Parathyroid adenoma (tissue), 2 donors: ENCODE data around the gene DCDC1.

Source experiments
- H2AFZ ChIP-seq: fragments of 300-600 bp; sonication (generic); one replicate; pipeline ENCODE4 v1.7.0; 2017; ENCODE audit warnings: antibody characterized with exemption, mild to moderate bottlenecking
- H3K27ac ChIP-seq: fragments of 300-600 bp; sonication (generic); one replicate; pipeline ENCODE4 v1.7.0; 2017
- H3K27me3 ChIP-seq: fragments of 300-600 bp; sonication (generic); one replicate; pipeline ENCODE4 v1.7.0; 2017; ENCODE audit warnings: low read length; ENCODE audit not compliant: control insufficient read depth, insufficient read depth
- H3K36me3 ChIP-seq: fragments of 300-600 bp; sonication (generic); one replicate; pipeline ENCODE4 v1.7.0; 2017; ENCODE audit warnings: low read length; ENCODE audit not compliant: control insufficient read depth, insufficient read depth
- H3K4me1 ChIP-seq: fragments of 300-600 bp; sonication (generic); one replicate; pipeline ENCODE4 v1.7.0; 2017; ENCODE audit warnings: control low read depth
- H3K4me2 ChIP-seq: fragments of 300-600 bp; sonication (generic); one replicate; pipeline ENCODE4 v1.7.0; 2017; ENCODE audit warnings: low read length
- H3K4me3 ChIP-seq: fragments of 300-600 bp; sonication (generic); one replicate; pipeline ENCODE4 v1.7.0; 2017; ENCODE audit warnings: low read depth, low read length
- H3K79me2 ChIP-seq: fragments of 300-600 bp; sonication (generic); one replicate; pipeline ENCODE4 v1.7.0; 2017; ENCODE audit warnings: control low read depth
- H3K9ac ChIP-seq: fragments of 300-600 bp; sonication (generic); one replicate; pipeline ENCODE4 v1.7.0; 2017; ENCODE audit warnings: mild to moderate bottlenecking
- H3K9me3 ChIP-seq: fragments of 300-600 bp; sonication (generic); one replicate; pipeline ENCODE4 v1.7.0; 2017; ENCODE audit warnings: low read length; ENCODE audit not compliant: control insufficient read depth
- CTCF ChIP-seq: fragments of 300-600 bp; sonication (generic); IDR thresholded peaks from one replicate; pipeline ENCODE4 v1.7.0; 2017; ENCODE audit warnings: antibody characterized with exemption, mild to moderate bottlenecking
- donor health status: primary hyperparathyroidism.

Gene DCDC1

GRCh38 chr11:30879322-30880005 is 490.1 kb downstream of the DCDC1 start:
- Histone ChIP-seq H3K9me3 (no peaks in the 10 kb centered on the region), H3K4me2 (no peak overlapping the region), H3K9ac (no peak overlapping the region), H3K4me3 (no peak overlapping the region), H3K4me1 (no peaks in the 10 kb centered on the region), H3K27ac (no peak overlapping the region), H2AFZ (no peak overlapping the region), H3K27me3 (no peaks in the 10 kb centered on the region), H3K79me2 (no peaks in the 10 kb centered on the region), H3K36me3 (no peaks in the 10 kb centered on the region)
- TF ChIP-seq CTCF: no peak

- Histone ChIP-seq H3K36me3 (no peaks in the 10 kb centered on the region), H3K27ac (no peak overlapping the region), H3K9ac (no peak overlapping the region), H3K79me2 (no peaks in the 10 kb centered on the region), H3K9me3 (no peaks in the 10 kb centered on the region), H2AFZ (no peak overlapping the region), H3K4me1 (no peaks in the 10 kb centered on the region), H3K4me2 (no peak overlapping the region), H3K27me3 (no peaks in the 10 kb centered on the region), H3K4me3 (no peak overlapping the region)
- TF ChIP-seq CTCF: no peak
Measured at GRCh38 chr11:30878400-30878799, 491.1 kb downstream of the DCDC1 start.

GRCh38 chr11:30876663-30877396 is 492.7 kb downstream of the DCDC1 start:
- no peak overlapping the region for H3K4me3 ChIP-seq
- H3K4me1 ChIP-seq: no peaks in the 10 kb centered on the region
- H2AFZ ChIP-seq: no peak overlapping the region
- H3K79me2 ChIP-seq: no peaks in the 10 kb centered on the region
- no peak for TF ChIP-seq CTCF
- H3K36me3 ChIP-seq: no peaks in the 10 kb centered on the region
- H3K9ac ChIP-seq: no peak overlapping the region
- H3K27ac ChIP-seq: no peak overlapping the region
- no peaks in the 10 kb centered on the region for H3K9me3 ChIP-seq
- no peak overlapping the region for H3K4me2 ChIP-seq
- no peaks in the 10 kb centered on the region for H3K27me3 ChIP-seq

GRCh38 chr11:30876228-30876627 is 493.3 kb downstream of the DCDC1 start:
- no peak overlapping the region for H3K27ac ChIP-seq
- H3K4me1 ChIP-seq: no peaks in the 10 kb centered on the region

More at GRCh38 chr11:30876228-30876627, 493.3 kb downstream of the DCDC1 start:
- no peak overlapping the region for H3K4me3 ChIP-seq
- H3K79me2 ChIP-seq: no peaks in the 10 kb centered on the region
- no peak for TF ChIP-seq CTCF
- no peak overlapping the region for H3K9ac ChIP-seq
- H3K27me3 ChIP-seq: no peaks in the 10 kb centered on the region
- no peak overlapping the region for H2AFZ ChIP-seq
- H3K4me2 ChIP-seq: no peak overlapping the region
- no peaks in the 10 kb centered on the region for H3K36me3 ChIP-seq
- no peaks in the 10 kb centered on the region for H3K9me3 ChIP-seq
